Measurements from ENCODE around the gene GRID1. TPM values are rescaled to one million over a fixed set of nuclear protein-coding genes. Genes with fewer than 3 reads are reported as not detected.

Gene GRID1
- total RNA-seq, 1 experiment from 2014 or later: 5.6 TPM

DNA sequence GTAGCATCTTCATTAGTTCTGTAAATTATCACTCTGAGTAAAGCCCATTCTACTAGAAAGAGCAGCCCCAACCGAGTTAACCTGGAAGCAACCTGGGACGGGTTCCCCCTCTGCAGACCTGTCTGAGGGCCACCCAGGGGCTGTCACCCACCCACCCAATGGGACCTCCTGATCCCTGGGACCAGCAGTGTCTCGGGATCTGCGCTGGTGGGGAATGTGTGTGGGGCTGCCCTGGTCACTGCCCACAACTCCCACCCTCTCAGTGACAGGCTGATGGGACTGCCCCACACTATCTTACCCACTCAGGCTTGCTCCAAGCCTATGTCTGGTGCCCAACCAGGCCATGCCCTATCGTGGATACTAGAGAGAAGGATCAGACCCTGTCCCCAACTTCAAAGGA, 215.0 kb downstream of the GRID1 start:
- no peaks in the 10 kb centered on the region for H3K36me3 ChIP-seq (ENCODE audit: control insufficient read depth in 1 of 2, insufficient read depth in 2 of 2, low read length in 2 of 2)
- H3K9ac ChIP-seq (ENCODE audit: low read length): no peak overlapping the region
- no peak for DNase-seq (ENCODE audit: low read depth, low spot score)
- intact Hi-C loops (cut with micrococcal nuclease): no loop called here
- TF ChIP-seq POLR2A (IDR thresholded peaks at IDR 0.05; ENCODE audit: borderline replicate concordance, extremely low read depth, insufficient read depth, insufficient read length) (no peak), POLR2AphosphoS5 (IDR thresholded peaks at IDR 0.05; ENCODE audit: low read depth, low read length) (no peak), SRF (IDR thresholded peaks at IDR 0.05; ENCODE audit: low read depth) (no peak), TCF7L2 (IDR thresholded peaks at IDR 0.05; ENCODE audit: borderline replicate concordance, extremely low read depth, insufficient read depth, insufficient read length) (no peak), SP1 (IDR thresholded peaks at IDR 0.05; ENCODE audit: low read depth) (no peak), CEBPB (IDR thresholded peaks at IDR 0.05; ENCODE audit: low read depth) (no peak), EZH2phosphoT487 (IDR thresholded peaks at IDR 0.05; ENCODE audit: borderline replicate concordance) (no peak), EGR1 (IDR thresholded peaks at IDR 0.05; ENCODE audit: low read depth) (no peak), ZFX (IDR thresholded peaks at IDR 0.05) (no peak), YY1 (IDR thresholded peaks at IDR 0.05; ENCODE audit: extremely low read depth, insufficient replicate concordance, low read depth, low read length) (no peak), FOSL1 (IDR thresholded peaks at IDR 0.05; ENCODE audit: low read depth) (no peak)
- TF ChIP-seq, protein P1, sequence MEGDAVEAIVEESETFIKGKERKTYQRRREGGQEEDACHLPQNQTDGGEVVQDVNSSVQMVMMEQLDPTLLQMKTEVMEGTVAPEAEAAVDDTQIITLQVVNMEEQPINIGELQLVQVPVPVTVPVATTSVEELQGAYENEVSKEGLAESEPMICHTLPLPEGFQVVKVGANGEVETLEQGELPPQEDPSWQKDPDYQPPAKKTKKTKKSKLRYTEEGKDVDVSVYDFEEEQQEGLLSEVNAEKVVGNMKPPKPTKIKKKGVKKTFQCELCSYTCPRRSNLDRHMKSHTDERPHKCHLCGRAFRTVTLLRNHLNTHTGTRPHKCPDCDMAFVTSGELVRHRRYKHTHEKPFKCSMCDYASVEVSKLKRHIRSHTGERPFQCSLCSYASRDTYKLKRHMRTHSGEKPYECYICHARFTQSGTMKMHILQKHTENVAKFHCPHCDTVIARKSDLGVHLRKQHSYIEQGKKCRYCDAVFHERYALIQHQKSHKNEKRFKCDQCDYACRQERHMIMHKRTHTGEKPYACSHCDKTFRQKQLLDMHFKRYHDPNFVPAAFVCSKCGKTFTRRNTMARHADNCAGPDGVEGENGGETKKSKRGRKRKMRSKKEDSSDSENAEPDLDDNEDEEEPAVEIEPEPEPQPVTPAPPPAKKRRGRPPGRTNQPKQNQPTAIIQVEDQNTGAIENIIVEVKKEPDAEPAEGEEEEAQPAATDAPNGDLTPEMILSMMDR (IDR thresholded peaks at IDR 0.05 in 2 of 3, conservative IDR thresholded peaks at IDR 0.05 in 1 of 3; ENCODE audit: borderline replicate concordance in 1 of 3, insufficient read depth in 1 of 3, low read depth in 2 of 3, low read length in 2 of 3): no peak
- TF ChIP-seq, protein P2, sequence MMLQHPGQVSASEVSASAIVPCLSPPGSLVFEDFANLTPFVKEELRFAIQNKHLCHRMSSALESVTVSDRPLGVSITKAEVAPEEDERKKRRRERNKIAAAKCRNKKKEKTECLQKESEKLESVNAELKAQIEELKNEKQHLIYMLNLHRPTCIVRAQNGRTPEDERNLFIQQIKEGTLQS (IDR thresholded peaks at IDR 0.05): no peak
- TF ChIP-seq, protein P3, sequence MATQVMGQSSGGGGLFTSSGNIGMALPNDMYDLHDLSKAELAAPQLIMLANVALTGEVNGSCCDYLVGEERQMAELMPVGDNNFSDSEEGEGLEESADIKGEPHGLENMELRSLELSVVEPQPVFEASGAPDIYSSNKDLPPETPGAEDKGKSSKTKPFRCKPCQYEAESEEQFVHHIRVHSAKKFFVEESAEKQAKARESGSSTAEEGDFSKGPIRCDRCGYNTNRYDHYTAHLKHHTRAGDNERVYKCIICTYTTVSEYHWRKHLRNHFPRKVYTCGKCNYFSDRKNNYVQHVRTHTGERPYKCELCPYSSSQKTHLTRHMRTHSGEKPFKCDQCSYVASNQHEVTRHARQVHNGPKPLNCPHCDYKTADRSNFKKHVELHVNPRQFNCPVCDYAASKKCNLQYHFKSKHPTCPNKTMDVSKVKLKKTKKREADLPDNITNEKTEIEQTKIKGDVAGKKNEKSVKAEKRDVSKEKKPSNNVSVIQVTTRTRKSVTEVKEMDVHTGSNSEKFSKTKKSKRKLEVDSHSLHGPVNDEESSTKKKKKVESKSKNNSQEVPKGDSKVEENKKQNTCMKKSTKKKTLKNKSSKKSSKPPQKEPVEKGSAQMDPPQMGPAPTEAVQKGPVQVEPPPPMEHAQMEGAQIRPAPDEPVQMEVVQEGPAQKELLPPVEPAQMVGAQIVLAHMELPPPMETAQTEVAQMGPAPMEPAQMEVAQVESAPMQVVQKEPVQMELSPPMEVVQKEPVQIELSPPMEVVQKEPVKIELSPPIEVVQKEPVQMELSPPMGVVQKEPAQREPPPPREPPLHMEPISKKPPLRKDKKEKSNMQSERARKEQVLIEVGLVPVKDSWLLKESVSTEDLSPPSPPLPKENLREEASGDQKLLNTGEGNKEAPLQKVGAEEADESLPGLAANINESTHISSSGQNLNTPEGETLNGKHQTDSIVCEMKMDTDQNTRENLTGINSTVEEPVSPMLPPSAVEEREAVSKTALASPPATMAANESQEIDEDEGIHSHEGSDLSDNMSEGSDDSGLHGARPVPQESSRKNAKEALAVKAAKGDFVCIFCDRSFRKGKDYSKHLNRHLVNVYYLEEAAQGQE (IDR thresholded peaks at IDR 0.05; ENCODE audit: low read depth): no peak
- TF ChIP-seq, protein P4, sequence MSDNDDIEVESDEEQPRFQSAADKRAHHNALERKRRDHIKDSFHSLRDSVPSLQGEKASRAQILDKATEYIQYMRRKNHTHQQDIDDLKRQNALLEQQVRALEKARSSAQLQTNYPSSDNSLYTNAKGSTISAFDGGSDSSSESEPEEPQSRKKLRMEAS (IDR thresholded peaks at IDR 0.05): no peak
- TF ChIP-seq, protein P5, sequence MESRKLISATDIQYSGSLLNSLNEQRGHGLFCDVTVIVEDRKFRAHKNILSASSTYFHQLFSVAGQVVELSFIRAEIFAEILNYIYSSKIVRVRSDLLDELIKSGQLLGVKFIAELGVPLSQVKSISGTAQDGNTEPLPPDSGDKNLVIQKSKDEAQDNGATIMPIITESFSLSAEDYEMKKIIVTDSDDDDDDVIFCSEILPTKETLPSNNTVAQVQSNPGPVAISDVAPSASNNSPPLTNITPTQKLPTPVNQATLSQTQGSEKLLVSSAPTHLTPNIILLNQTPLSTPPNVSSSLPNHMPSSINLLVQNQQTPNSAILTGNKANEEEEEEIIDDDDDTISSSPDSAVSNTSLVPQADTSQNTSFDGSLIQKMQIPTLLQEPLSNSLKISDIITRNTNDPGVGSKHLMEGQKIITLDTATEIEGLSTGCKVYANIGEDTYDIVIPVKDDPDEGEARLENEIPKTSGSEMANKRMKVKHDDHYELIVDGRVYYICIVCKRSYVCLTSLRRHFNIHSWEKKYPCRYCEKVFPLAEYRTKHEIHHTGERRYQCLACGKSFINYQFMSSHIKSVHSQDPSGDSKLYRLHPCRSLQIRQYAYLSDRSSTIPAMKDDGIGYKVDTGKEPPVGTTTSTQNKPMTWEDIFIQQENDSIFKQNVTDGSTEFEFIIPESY (IDR thresholded peaks at IDR 0.05; ENCODE audit: extremely low read depth, insufficient replicate concordance, low read length): no peak
- ATAC-seq: no peak
- H3K4me1 ChIP-seq (ENCODE audit: control insufficient read depth in 1 of 2, insufficient read depth in 2 of 2, low read length in 2 of 2): no peaks in the 10 kb centered on the region
- no peaks in the 10 kb centered on the region for H3K9me2 ChIP-seq (ENCODE audit: insufficient read depth)
- BruUV-seq (replicated peaks): no TSS peak
- ChIA-PET RAD21 (ENCODE audit: low non-redundant PET in 1 of 2, low total read pairs in 2 of 2, uncharacterized antibody in 2 of 2, unreplicated experiment in 2 of 2) (no interaction called here), POLR2A (no interaction called here), CTCF (no interaction called here)
- H3K4me2 ChIP-seq (ENCODE audit: low read length): no peak overlapping the region
- H2AFZ ChIP-seq (ENCODE audit: low read depth, low read length, poor library complexity, severe bottlenecking): no peak overlapping the region
- H3K79me2 ChIP-seq (ENCODE audit: insufficient read depth, low read length): no peaks in the 10 kb centered on the region
- H4K20me1 ChIP-seq (ENCODE audit: insufficient read depth): no peaks in the 10 kb centered on the region
- no peak overlapping the region for H3K4me3 ChIP-seq (replicated peaks in 1 of 2; ENCODE audit: low read depth in 1 of 2, low read length in 2 of 2)
- H3K27me3 ChIP-seq (ENCODE audit: insufficient read depth, low read length): no peaks in the 10 kb centered on the region
- no peaks in the 10 kb centered on the region for H3K9me3 ChIP-seq (ENCODE audit: control insufficient read depth in 1 of 2, insufficient read depth in 1 of 2, low read depth in 1 of 2, low read length in 2 of 2)
- no peak overlapping the region for H3K27ac ChIP-seq (ENCODE audit: low read depth, low read length)

Measured in HCT116 (cell line).